Hematopoietic multipotent progenitor cell treated with erythropoietin and hydrocortisone succinate and interleukin-3 and kit ligand, for 17 days (in vitro differentiated cells): ENCODE results near the gene TIGAR.

Source experiments
- DNase-seq: peaks from one replicate; pipeline ENCODE4 v3.0.0-alpha.2; 2015; ENCODE audit warnings: low spot score

TIGAR gene

GRCh38 chr12:4320853-4321701 lies at the start of gene TIGAR:
TSS of gene TIGAR (plus strand) at chr12:4321213. CDS start at chr12:4321272, 59 bp downstream.
- DNase-seq: peak; percentile 23

GRCh38 chr12:4271717-4272423 lies 49.1 kb upstream of the TIGAR start:
- no peak for DNase-seq

GRCh38 chr12:4272424-4273272 lies 48.4 kb upstream of the TIGAR start:
- no peak for DNase-seq

GRCh38 chr12:4273273-4273651 lies 47.8 kb upstream of the TIGAR start:
- no peak for DNase-seq

- DNase-seq: no peak
These were observed 47.2 kb upstream of the TIGAR start, which contains the start of gene CCND2 for GRCh38 chr12:4273652-4274395. TSS of gene CCND2 (plus strand) at chr12:4273762. CDS start at chr12:4274041, 279 bp downstream.

GRCh38 chr12:4274396-4275015 lies 46.5 kb upstream of the TIGAR start:
- no peak for DNase-seq

- DNase-seq: no peak
These were observed 45.8 kb upstream of the TIGAR start for GRCh38 chr12:4275016-4275869.

GRCh38 chr12:4275870-4276301 lies 45.1 kb upstream of the TIGAR start:
- DNase-seq: no peak

GRCh38 chr12:4276524-4277204 lies 44.3 kb upstream of the TIGAR start:
- DNase-seq: peak; percentile 77

GRCh38 chr12:4277205-4277543 lies 43.8 kb upstream of the TIGAR start:
- no peak for DNase-seq

GRCh38 chr12:4277857-4278256 lies 43.2 kb upstream of the TIGAR start:
- no peak for DNase-seq

GRCh38 chr12:4278329-4279197 lies 42.5 kb upstream of the TIGAR start:
- DNase-seq: no peak

GRCh38 chr12:4279198-4279690 lies 41.8 kb upstream of the TIGAR start:
- DNase-seq: no peak

- DNase-seq: no peak
These were observed 40.5 kb upstream of the TIGAR start for GRCh38 chr12:4280351-4281163.

GRCh38 chr12:4281173-4281654 lies 39.8 kb upstream of the TIGAR start:
- no peak for DNase-seq

- DNase-seq: no peak
These were observed 38.7 kb upstream of the TIGAR start for GRCh38 chr12:4282103-4282891.
